Measurements from ENCODE around the gene CDH4. TPM values are rescaled to one million over a fixed set of nuclear protein-coding genes. Genes with fewer than 3 reads are reported as not detected.

The CDH4 gene
- total RNA-seq, 1 experiment from 2014 or later = not detected

DNA sequence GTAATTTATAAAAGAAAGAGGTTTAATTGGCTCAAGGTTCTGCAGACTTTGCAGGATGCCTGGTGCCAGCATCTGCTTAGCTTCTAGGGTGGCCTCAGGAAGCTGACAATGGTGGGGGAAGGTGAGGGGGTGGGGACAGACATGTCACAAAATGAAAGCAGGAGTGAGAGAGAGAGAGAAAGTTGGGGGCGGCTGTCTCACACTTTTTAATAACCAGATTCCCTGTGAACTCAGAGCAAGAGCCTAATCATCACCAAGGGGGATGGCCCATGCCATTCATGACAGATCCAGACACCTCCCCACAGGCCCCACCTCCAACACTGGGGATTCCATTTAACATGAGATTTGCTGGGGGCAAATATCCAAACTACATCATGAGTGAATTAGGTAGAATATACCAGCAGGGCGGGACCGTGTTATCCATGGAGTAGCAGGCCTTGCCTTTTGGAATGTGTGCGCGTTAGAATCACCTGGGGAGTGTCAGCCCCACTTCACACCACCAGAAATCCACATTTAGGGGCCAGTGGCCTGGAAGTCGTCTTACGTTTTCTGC lies 258.8 kb downstream of the CDH4 start:
- peaks cover 33% of the 10 kb centered on the region for H3K27me3 Mint-ChIP-seq (ENCODE audit: insufficient read depth, unreplicated experiment)
- ChIA-PET CTCF (no interaction called here), POLR2A (no interaction called here)
- no peaks in the 10 kb centered on the region; the same call in 1 of the 2 replicates for H3K27me3 ChIP-seq (replicated peaks; ENCODE audit: control insufficient read depth, insufficient read depth, low read length)
- no peak overlapping the region for H3K4me3 ChIP-seq (ENCODE audit: low read depth, low read length)
- no TSS peak for BruUV-seq (replicated peaks)
- no peak overlapping the region for H3K4me3 Mint-ChIP-seq (ENCODE audit: unreplicated experiment)
- H3K9me3 ChIP-seq = no peaks in the 10 kb centered on the region
- no peak for DNase-seq
- no peaks in the 10 kb centered on the region for H3K36me3 Mint-ChIP-seq (ENCODE audit: insufficient read depth, unreplicated experiment)
- intact Hi-C loops (cut with micrococcal nuclease; ENCODE audit: unreplicated experiment) = no loop called here
- TF ChIP-seq, protein P1, sequence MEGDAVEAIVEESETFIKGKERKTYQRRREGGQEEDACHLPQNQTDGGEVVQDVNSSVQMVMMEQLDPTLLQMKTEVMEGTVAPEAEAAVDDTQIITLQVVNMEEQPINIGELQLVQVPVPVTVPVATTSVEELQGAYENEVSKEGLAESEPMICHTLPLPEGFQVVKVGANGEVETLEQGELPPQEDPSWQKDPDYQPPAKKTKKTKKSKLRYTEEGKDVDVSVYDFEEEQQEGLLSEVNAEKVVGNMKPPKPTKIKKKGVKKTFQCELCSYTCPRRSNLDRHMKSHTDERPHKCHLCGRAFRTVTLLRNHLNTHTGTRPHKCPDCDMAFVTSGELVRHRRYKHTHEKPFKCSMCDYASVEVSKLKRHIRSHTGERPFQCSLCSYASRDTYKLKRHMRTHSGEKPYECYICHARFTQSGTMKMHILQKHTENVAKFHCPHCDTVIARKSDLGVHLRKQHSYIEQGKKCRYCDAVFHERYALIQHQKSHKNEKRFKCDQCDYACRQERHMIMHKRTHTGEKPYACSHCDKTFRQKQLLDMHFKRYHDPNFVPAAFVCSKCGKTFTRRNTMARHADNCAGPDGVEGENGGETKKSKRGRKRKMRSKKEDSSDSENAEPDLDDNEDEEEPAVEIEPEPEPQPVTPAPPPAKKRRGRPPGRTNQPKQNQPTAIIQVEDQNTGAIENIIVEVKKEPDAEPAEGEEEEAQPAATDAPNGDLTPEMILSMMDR (IDR thresholded peaks at IDR 0.05; ENCODE audit: insufficient read depth in 1 of 2, low read depth in 1 of 2, low read length in 1 of 2, severe bottlenecking in 1 of 2, unreplicated experiment in 1 of 2) = no peak
- H3K4me1 ChIP-seq = no peaks in the 10 kb centered on the region
- H3K36me3 ChIP-seq (ENCODE audit: control insufficient read depth, insufficient read depth, low read length) = no peaks in the 10 kb centered on the region
- no peak overlapping the region for H3K27ac Mint-ChIP-seq (ENCODE audit: unreplicated experiment)
- H3K9me3 Mint-ChIP-seq (ENCODE audit: unreplicated experiment) = no peaks in the 10 kb centered on the region
- H3K4me1 Mint-ChIP-seq (ENCODE audit: low read depth, unreplicated experiment) = no peaks in the 10 kb centered on the region

DNA sequence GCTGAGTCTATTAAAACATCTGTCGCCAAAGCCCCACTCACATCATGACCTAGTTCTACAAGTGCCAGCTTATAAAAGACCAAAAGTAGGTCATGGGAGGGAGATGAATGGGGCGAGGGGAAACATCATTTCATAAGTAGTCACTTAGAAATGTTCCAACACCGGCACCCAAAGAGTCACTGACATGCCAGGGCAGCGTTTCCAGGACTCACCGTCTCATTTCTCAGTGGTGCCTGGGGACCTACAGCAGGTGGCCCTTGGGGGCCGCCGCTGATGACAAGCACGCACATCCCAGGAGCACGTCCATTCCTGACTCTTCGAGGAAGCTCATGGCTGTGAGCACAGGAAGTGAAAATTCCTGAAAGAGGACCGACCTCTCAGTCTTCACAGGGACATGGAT lies 260.4 kb downstream of the CDH4 start:
- POLR2A ChIA-PET = no interaction called here
- Mint-ChIP-seq H3K36me3 (ENCODE audit: insufficient read depth, unreplicated experiment) (no peaks in the 10 kb centered on the region), H3K9me3 (ENCODE audit: unreplicated experiment) (no peaks in the 10 kb centered on the region), H3K4me1 (ENCODE audit: low read depth, unreplicated experiment) (no peaks in the 10 kb centered on the region), H3K27ac (ENCODE audit: unreplicated experiment) (no peak overlapping the region), H3K4me3 (ENCODE audit: unreplicated experiment) (no peak overlapping the region), H3K27me3 (ENCODE audit: insufficient read depth, unreplicated experiment) (peaks cover 30% of the 10 kb centered on the region)
- intact Hi-C loops (cut with micrococcal nuclease; ENCODE audit: unreplicated experiment) = no loop called here
- Histone ChIP-seq H3K36me3 (ENCODE audit: control insufficient read depth, insufficient read depth, low read length) (no peaks in the 10 kb centered on the region), H3K9me3 (no peaks in the 10 kb centered on the region), H3K4me3 (ENCODE audit: low read depth, low read length) (no peak overlapping the region), H3K4me1 (no peaks in the 10 kb centered on the region), H3K27me3 (replicated peaks; ENCODE audit: control insufficient read depth, insufficient read depth, low read length) (no peaks in the 10 kb centered on the region; the same call in 1 of the 2 replicates)
- TF ChIP-seq, protein P1 (IDR thresholded peaks at IDR 0.05; ENCODE audit: insufficient read depth in 1 of 2, low read depth in 1 of 2, low read length in 1 of 2, severe bottlenecking in 1 of 2, unreplicated experiment in 1 of 2) = no peak
- no TSS peak for BruUV-seq (replicated peaks)
- CTCF ChIA-PET = no interaction called here
- DNase-seq = no peak

DNA sequence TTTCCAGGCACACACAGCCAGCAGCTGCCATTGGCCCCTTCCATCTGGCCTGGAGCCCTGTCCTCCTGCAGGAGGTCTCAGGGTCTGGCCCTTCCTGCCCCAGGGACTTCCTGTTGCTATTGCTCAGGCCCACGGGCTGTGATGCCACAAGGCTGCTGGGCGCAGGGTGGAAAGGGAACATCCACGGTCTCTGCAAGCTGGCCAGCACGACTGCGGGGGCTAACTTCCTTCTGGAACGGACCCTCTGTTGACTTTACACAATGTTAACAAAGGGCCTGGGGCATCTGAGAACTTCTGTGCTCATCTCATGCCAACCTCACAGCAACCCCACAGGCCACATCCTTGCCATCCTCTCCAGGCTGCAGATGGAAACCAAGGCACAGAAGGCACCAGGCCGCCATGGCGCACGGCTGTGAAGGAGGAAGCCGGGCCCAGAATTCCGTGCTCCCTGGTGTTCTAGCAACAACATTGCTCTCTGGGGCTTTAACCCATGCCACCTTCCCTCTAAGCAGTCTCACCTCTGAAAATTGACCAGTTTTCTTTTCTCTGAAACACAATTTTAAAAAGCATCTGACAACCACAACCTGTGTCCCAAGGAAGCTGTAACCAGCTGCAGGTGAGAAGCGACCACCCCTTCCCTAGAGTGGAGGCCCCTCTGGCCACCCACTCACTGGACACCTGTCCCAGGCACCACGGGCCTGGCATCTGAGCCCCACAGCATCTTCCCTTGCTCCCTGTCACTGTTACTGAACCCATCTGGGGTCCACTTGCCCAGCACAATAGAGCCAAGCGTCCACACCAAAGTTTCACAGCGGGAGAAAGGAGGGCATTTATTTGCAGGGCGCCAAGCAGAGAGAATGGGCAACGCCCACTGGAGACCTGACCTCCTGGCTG lies 261.3 kb downstream of the CDH4 start:
- no peak for DNase-seq
- H3K9me3 ChIP-seq = no peaks in the 10 kb centered on the region
- H3K4me1 ChIP-seq = no peaks in the 10 kb centered on the region
- H3K27me3 ChIP-seq (replicated peaks; ENCODE audit: control insufficient read depth, insufficient read depth, low read length) = no peaks in the 10 kb centered on the region; the same call in 1 of the 2 replicates
- POLR2A ChIA-PET = no interaction called here
- no peak overlapping the region for H3K4me3 ChIP-seq (ENCODE audit: low read depth, low read length)
- TF ChIP-seq, protein P1 (IDR thresholded peaks at IDR 0.05; ENCODE audit: insufficient read depth in 1 of 2, low read depth in 1 of 2, low read length in 1 of 2, severe bottlenecking in 1 of 2, unreplicated experiment in 1 of 2) = no peak
- intact Hi-C loops (cut with micrococcal nuclease; ENCODE audit: unreplicated experiment) = no loop called here
- H3K4me3 Mint-ChIP-seq (ENCODE audit: unreplicated experiment) = no peak overlapping the region
- H3K36me3 Mint-ChIP-seq (ENCODE audit: insufficient read depth, unreplicated experiment) = no peaks in the 10 kb centered on the region
- peaks cover 3% of the 10 kb centered on the region for H3K9me3 Mint-ChIP-seq (ENCODE audit: unreplicated experiment)
- H3K27me3 Mint-ChIP-seq (ENCODE audit: insufficient read depth, unreplicated experiment) = peaks cover 24% of the 10 kb centered on the region
- H3K4me1 Mint-ChIP-seq (ENCODE audit: low read depth, unreplicated experiment) = no peaks in the 10 kb centered on the region
- CTCF ChIA-PET = no interaction called here
- no peaks in the 10 kb centered on the region for H3K36me3 ChIP-seq (ENCODE audit: control insufficient read depth, insufficient read depth, low read length)
- H3K27ac Mint-ChIP-seq (ENCODE audit: unreplicated experiment) = no peak overlapping the region
- no TSS peak for BruUV-seq (replicated peaks)
